H1 (cell line): ENCODE results near the gene CADM1. TPM values are rescaled to one million over a fixed set of nuclear protein-coding genes. Genes with fewer than 3 reads are reported as not detected.

ENCODE experiments used
- CTCF ChIA-PET: fragments of 300-600 bp; sonication (Branson Sonifier 250); formaldehyde crosslinking; loops from one replicate; lab custom pipeline; 2021; ENCODE audit not compliant: partially characterized antibody; lab: Charles Lee
- POLR2A ChIA-PET: fragments of 300-600 bp; sonication (Branson Sonifier 250); formaldehyde crosslinking; loops from one replicate; lab custom pipeline; 2021; ENCODE audit warnings: inconsistent platforms; ENCODE audit not compliant: partially characterized antibody; lab: Charles Lee
- DNase-seq, 2 experiments: peaks; one replicate each; pipeline versions ENCODE4 v3.0.0 to v3.0.0-alpha.2; 2010 to 2022; ENCODE audit warnings: low spot score in 2 of 2, low read depth in 1 of 2, mixed read lengths in 1 of 2
- FAIRE-seq: peaks from 2 replicates; lab custom pipeline; 2011; peaks lifted over from hg19 to GRCh38; lab: Jason Lieb, UNC
- H2AFZ ChIP-seq: 2 replicates; pipeline ENCODE4 v1.8.1; 2012; ENCODE audit warnings: low read length, inconsistent platforms
- H2AK5ac ChIP-seq: 2 replicates; pipeline ENCODE4 v1.6.1; 2013; ENCODE audit warnings: low read depth, low read length
- H2BK120ac ChIP-seq: replicated peaks from 2 replicates; pipeline ENCODE3; 2013; ENCODE audit warnings: low read depth, low read length, inconsistent platforms
- H2BK12ac ChIP-seq: 2 replicates; pipeline ENCODE4 v1.6.1; 2013; ENCODE audit warnings: low read depth, low read length
- H2BK15ac ChIP-seq: 2 replicates; pipeline ENCODE4 v1.6.1; 2013; ENCODE audit warnings: low read length
- H2BK20ac ChIP-seq: 2 replicates; pipeline ENCODE4 v1.6.1; 2013; ENCODE audit warnings: low read length
- H2BK5ac ChIP-seq: 2 replicates; pipeline ENCODE4 v1.6.1; 2013; ENCODE audit warnings: low read depth, low read length
- H3K14ac ChIP-seq: 2 replicates; pipeline ENCODE4 v1.6.1; 2013; ENCODE audit warnings: inconsistent platforms; ENCODE audit not compliant: insufficient read length
- H3K18ac ChIP-seq: 2 replicates; pipeline ENCODE4 v1.6.1; 2013; ENCODE audit warnings: low read length; ENCODE audit errors: extremely low read depth
- H3K23ac ChIP-seq: 2 replicates; pipeline ENCODE4 v1.6.1; 2013; ENCODE audit warnings: inconsistent platforms; ENCODE audit not compliant: insufficient read length
- H3K23me2 ChIP-seq: 2 replicates; pipeline ENCODE4 v1.6.1; 2013; ENCODE audit warnings: low read depth, low read length
- H3K27ac ChIP-seq: 2 replicates; pipeline ENCODE4 v1.6.1; 2011; ENCODE audit warnings: low read depth, low read length, inconsistent platforms
- H3K27me3 ChIP-seq, 4 experiments: replicated peaks in 1 of 4; 1 replicate in 1 of 4; 2 replicates in 3 of 4; pipeline versions ENCODE4 v1.6.1 to v1.8.1; 2011 to 2013; ENCODE audit warnings: low read length in 3 of 4, mild to moderate bottlenecking in 3 of 4, inconsistent platforms in 2 of 4, mixed read lengths in 2 of 4, moderate library complexity in 1 of 4; ENCODE audit not compliant: control insufficient read depth in 3 of 4, insufficient read depth in 3 of 4; ENCODE audit errors: extremely low read depth in 1 of 4
- H3K36me3 ChIP-seq, 4 experiments: 2 replicates each; pipeline versions ENCODE4 v1.6.1 to v1.8.1; 2011 to 2013; ENCODE audit warnings: mild to moderate bottlenecking in 4 of 4, low read length in 3 of 4, moderate library complexity in 2 of 4, control low read depth in 1 of 4, inconsistent platforms in 1 of 4; ENCODE audit not compliant: insufficient read depth in 4 of 4, control insufficient read depth in 2 of 4
- H3K4ac ChIP-seq: replicated peaks from 2 replicates; pipeline ENCODE3; 2013; ENCODE audit warnings: low read length, low read depth, mixed read lengths, inconsistent platforms; ENCODE audit not compliant: insufficient read length
- H3K4me1 ChIP-seq, 4 experiments: replicated peaks in 1 of 4; 1 replicate in 1 of 4; 2 replicates in 3 of 4; pipeline versions ENCODE4 v1.6.1 to v1.8.1; 2011 to 2013; ENCODE audit warnings: low read length in 3 of 4, inconsistent platforms in 2 of 4, mixed read lengths in 1 of 4; ENCODE audit not compliant: insufficient read depth in 4 of 4, control insufficient read depth in 3 of 4
- H3K4me2 ChIP-seq, 2 experiments: 2 replicates each; pipeline versions ENCODE4 v1.6.1 to v1.8.1; 2011 to 2013; ENCODE audit warnings: low read depth in 2 of 2, low read length in 2 of 2, control low read depth in 1 of 2, inconsistent platforms in 1 of 2, mild to moderate bottlenecking in 1 of 2; ENCODE audit not compliant: insufficient read depth in 1 of 2
- H3K4me3 ChIP-seq, 4 experiments: fragments of 200-600, 300-600 bp in 1 of 4; sonication (generic), shearing (Covaris generic), sonication (Bioruptor Twin) in 1 of 4; 2 replicates each; pipeline versions ENCODE4 v1.5.1 to v1.8.1; 2011 to 2016; ENCODE audit warnings: low read length in 4 of 4, low read depth in 3 of 4, control low read depth in 2 of 4, inconsistent platforms in 2 of 4, mild to moderate bottlenecking in 2 of 4, mixed read lengths in 1 of 4, moderate library complexity in 1 of 4; ENCODE audit not compliant: insufficient read depth in 2 of 4; ENCODE audit errors: extremely low read depth in 1 of 4
- H3K56ac ChIP-seq: replicated peaks from 2 replicates; pipeline ENCODE3; 2013; ENCODE audit warnings: low read depth, mild to moderate bottlenecking, mixed read lengths, low read length, inconsistent platforms; ENCODE audit not compliant: insufficient read length
- H3K79me1 ChIP-seq: 2 replicates; pipeline ENCODE4 v1.6.1; 2013; ENCODE audit warnings: low read depth, low read length, control low read depth
- H3K79me2 ChIP-seq, 2 experiments: 2 replicates each; pipeline versions ENCODE4 v1.6.1 to v1.8.1; 2012 to 2013; ENCODE audit warnings: low read length in 2 of 2, mild to moderate bottlenecking in 2 of 2, inconsistent platforms in 1 of 2; ENCODE audit not compliant: insufficient read depth in 2 of 2, control insufficient read depth in 1 of 2
- H3K9ac ChIP-seq, 4 experiments: replicated peaks in 1 of 4; 1 replicate in 1 of 4; 2 replicates in 3 of 4; pipeline versions ENCODE4 v1.6.1 to v1.8.1; 2011 to 2013; ENCODE audit warnings: low read depth in 3 of 4, low read length in 3 of 4, control low read depth in 2 of 4, mild to moderate bottlenecking in 2 of 4, moderate library complexity in 2 of 4, inconsistent platforms in 1 of 4; ENCODE audit errors: extremely low read depth in 1 of 4
- H3K9me3 ChIP-seq, 2 experiments: 2 replicates each; pipeline versions ENCODE4 v1.6.1 to v1.8.1; 2012 to 2013; ENCODE audit warnings: mild to moderate bottlenecking in 2 of 2, moderate library complexity in 2 of 2, control low read depth in 1 of 2, inconsistent platforms in 1 of 2, low read depth in 1 of 2, low read length in 1 of 2, mixed read lengths in 1 of 2; ENCODE audit not compliant: insufficient read depth in 2 of 2
- H4K20me1 ChIP-seq, 2 experiments: replicated peaks in 1 of 2; 2 replicates each; pipeline versions ENCODE3 to v1.8.1; 2011 to 2013; ENCODE audit warnings: inconsistent platforms in 2 of 2, low read length in 2 of 2, mild to moderate bottlenecking in 1 of 2; ENCODE audit not compliant: insufficient read depth in 2 of 2, control insufficient read depth in 1 of 2
- H4K5ac ChIP-seq: 2 replicates; pipeline ENCODE4 v1.6.1; 2013; ENCODE audit warnings: low read length, low read depth, mixed read lengths, inconsistent platforms; ENCODE audit not compliant: insufficient read length
- H4K8ac ChIP-seq: 2 replicates; pipeline ENCODE4 v1.8.0; 2013; ENCODE audit warnings: mild to moderate bottlenecking, moderate library complexity, low read length, inconsistent platforms; ENCODE audit not compliant: insufficient read depth; ENCODE audit errors: extremely low read depth
- H4K91ac ChIP-seq: replicated peaks from 2 replicates; pipeline ENCODE3; 2013; ENCODE audit warnings: low read length, mixed read lengths, inconsistent platforms; ENCODE audit not compliant: insufficient read length
- ASH2L ChIP-seq: fragments of 200-600, 300-600 bp; sonication (generic); IDR thresholded peaks from one replicate; pipeline ENCODE4 v1.7.1; 2017; ENCODE audit warnings: low read length
- BACH1 ChIP-seq: IDR thresholded peaks from 2 replicates; pipeline ENCODE4 v1.6.1; 2012; ENCODE audit warnings: low read length, improper control_type of control experiment
- BCL11A ChIP-seq, 2 experiments: IDR thresholded peaks; one replicate each; pipeline ENCODE4 v1.6.1; 2011; ENCODE audit warnings: low read depth in 2 of 2, low read length in 2 of 2, mild to moderate bottlenecking in 2 of 2
- BRCA1 ChIP-seq: IDR thresholded peaks from 2 replicates; pipeline ENCODE4 v1.6.1; 2012; ENCODE audit warnings: low read depth, low read length, improper control_type of control experiment
- CHD1 ChIP-seq: IDR thresholded peaks from 2 replicates; pipeline ENCODE4 v1.6.1; 2012; ENCODE audit warnings: low read depth, low read length, improper control_type of control experiment
- FOSL1 ChIP-seq: IDR thresholded peaks from 2 replicates; pipeline ENCODE4 v1.6.1; 2011; ENCODE audit warnings: mild to moderate bottlenecking, low read depth, low read length, moderate library complexity; ENCODE audit not compliant: insufficient read depth
- GTF2F1 ChIP-seq: IDR thresholded peaks from 2 replicates; pipeline ENCODE4 v1.6.1; 2012; ENCODE audit warnings: low read depth, low read length, improper control_type of control experiment, borderline replicate concordance
- PHF8 ChIP-seq: fragments of 200-600 bp; sonication (generic); conservative IDR thresholded peaks from 2 replicates; pipeline ENCODE4 v1.7.1; 2012; ENCODE audit warnings: low read depth, mild to moderate bottlenecking, inconsistent platforms, low read length, moderate library complexity
- POLR2A ChIP-seq, 2 experiments: IDR thresholded peaks; 1 replicate in 1 of 2; 2 replicates in 1 of 2; pipeline ENCODE4 v1.6.1; 2011; ENCODE audit warnings: low read depth in 2 of 2, low read length in 2 of 2, mild to moderate bottlenecking in 2 of 2; ENCODE audit errors: control extremely low read depth in 1 of 2
- POLR2AphosphoS5 ChIP-seq: IDR thresholded peaks from 2 replicates; pipeline ENCODE4 v1.6.1; 2011; ENCODE audit warnings: low read depth, low read length
- RFX5 ChIP-seq: IDR thresholded peaks from 2 replicates; pipeline ENCODE4 v1.6.1; 2011; ENCODE audit warnings: low read depth, low read length, improper control_type of control experiment, borderline replicate concordance
- SIRT6 ChIP-seq: IDR thresholded peaks from one replicate; pipeline ENCODE4 v1.7.1; 2012; ENCODE audit warnings: low read length, inconsistent platforms
- SP4 ChIP-seq: IDR thresholded peaks from 2 replicates; pipeline ENCODE4 v1.6.1; 2012; ENCODE audit warnings: low read length, inconsistent platforms
- TAF7 ChIP-seq: optimal IDR thresholded peaks from 2 replicates; pipeline ENCODE3; 2011; ENCODE audit warnings: low read depth, mild to moderate bottlenecking, inconsistent platforms, low read length, moderate library complexity, borderline replicate concordance
- TCF12 ChIP-seq: IDR thresholded peaks from 2 replicates; pipeline ENCODE4 v1.6.1; 2011; ENCODE audit warnings: low read depth, mild to moderate bottlenecking, low read length
- YY1 ChIP-seq: IDR thresholded peaks from 2 replicates; pipeline ENCODE4 v1.6.1; 2011; ENCODE audit warnings: low read depth, mild to moderate bottlenecking, low read length
- WGBS, 2 experiments: shearing (Covaris generic) in 1 of 2; methylation state at CpG; one replicate each; pipeline versions ENCODE4 v1.1.6 to v1.1.7; 2013 to 2015; ENCODE audit warnings: low lambda C conversion rate in 2 of 2, mixed read lengths in 2 of 2, inconsistent platforms in 1 of 2, low coverage in 1 of 2, missing lambda C conversion rate in 1 of 2; ENCODE audit not compliant: insufficient replicate concordance in 2 of 2, insufficient coverage in 1 of 2, insufficient read length in 1 of 2; ENCODE audit errors: extremely low coverage in 1 of 2, missing lambda C conversion rate in 1 of 2; 5-methylcytosine and 5-hydroxymethylcytosine counted together
- polyA plus RNA-seq, 7 experiments: library from polyadenylated mRNA; depleted of rRNA in 3 of 7; stranded (reverse) in 5 of 7; unstranded in 2 of 7; fragments of >200 nt in 5 of 7; fragments of 200-250 nt in 2 of 7; gene quantifications; 1 replicate in 5 of 7; 2 replicates in 1 of 7; 4 replicates in 1 of 7; pipeline versions ENCODE4 v1.2.1 to v1.2.3, GENCODE V29; 2011 to 2013; ENCODE audit warnings: missing spikeins in 2 of 7, mixed read lengths in 2 of 7
- total RNA-seq: library from RNA; stranded (reverse); fragmentation: NEBNext Ultra II Directional; extraction: Animal tissue kit (Norgen Biotek cat#: 25700); gene quantifications from 2 replicates; pipeline ENCODE4 v1.2.1, GENCODE V29; 2021
- TF ChIP-seq, protein P1 (sequence below): IDR thresholded peaks from 2 replicates; pipeline ENCODE4 v1.6.1; 2011; ENCODE audit warnings: low read depth, mild to moderate bottlenecking, low read length; ENCODE audit not compliant: insufficient read depth

Gene CADM1
- total and polyA plus RNA-seq, 2 of the 8 experiments (the other 6 are each of a cell fraction or from before 2014, with no cell fraction given): 8.3 to 25.3 TPM

DNA sequence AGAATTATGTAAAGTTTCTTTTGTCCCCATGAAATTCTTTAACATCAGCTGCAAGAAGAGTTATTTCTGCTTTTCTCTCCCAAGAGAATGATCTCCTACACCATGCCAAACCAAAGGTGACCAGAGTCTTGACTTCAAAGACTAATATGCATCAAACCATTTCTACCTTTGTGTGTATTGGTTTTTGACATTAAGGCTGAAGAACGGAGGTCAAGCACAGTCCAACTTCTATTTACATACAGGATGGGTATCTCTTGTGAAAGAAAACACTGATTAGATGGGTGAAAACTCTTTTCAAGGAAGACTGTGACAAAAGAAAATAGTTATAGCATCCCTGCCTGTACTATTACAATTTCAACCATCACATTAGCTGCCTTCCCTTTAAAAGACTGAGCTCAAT, 256.3 kb downstream of the CADM1 start:
- Histone ChIP-seq H3K36me3 (no peaks in the 10 kb centered on the region), H3K56ac (no peak overlapping the region), H4K8ac (no peak overlapping the region), H3K9ac (no peak overlapping the region), H3K9me3 (no peaks in the 10 kb centered on the region), H3K23me2 (no peaks in the 10 kb centered on the region), H4K20me1 (no peaks in the 10 kb centered on the region), H3K23ac (no peak overlapping the region), H2BK5ac (no peak overlapping the region), H2BK120ac (no peak overlapping the region), H4K91ac (no peak overlapping the region), H3K4me1 (no peaks in the 10 kb centered on the region), H3K4ac (no peak overlapping the region), H2AFZ (no peak overlapping the region), H2BK15ac (no peak overlapping the region), H3K18ac (no peak overlapping the region), H3K79me1 (no peaks in the 10 kb centered on the region), H2AK5ac (no peak overlapping the region), H3K27ac (no peak overlapping the region), H2BK20ac (no peak overlapping the region), H4K5ac (no peak overlapping the region), H2BK12ac (no peak overlapping the region), H3K4me3 (no peak overlapping the region), H3K4me2 (no peak overlapping the region), H3K14ac (no peak overlapping the region), H3K79me2 (no peaks in the 10 kb centered on the region), H3K27me3 (no peaks in the 10 kb centered on the region)
- 73% methylated on average over 1 of the region's 1 CpG; no CpG with 5 or more reads in 1 of the 2 experiments for WGBS, 2 experiments
- DNase-seq (no peak), FAIRE-seq (no peak)
- ChIA-PET POLR2A (no interaction called here), CTCF (interaction anchor here (1.0 to 1.5 kb wide), 4 partner anchors 9 to 967 kb away, joined by 3 to 4 read pairs (median 3); no protein-coding TSS in a partner anchor)
- TF ChIP-seq POLR2A (IDR thresholded peaks at IDR 0.05; ENCODE audit: control extremely low read depth in 1 of 2, low read depth in 2 of 2, low read length in 2 of 2): no peak
- TF ChIP-seq FOSL1: no peak
- TF ChIP-seq ASH2L: no peak
- no peak for TF ChIP-seq SIRT6
- TF ChIP-seq PHF8: no peak
- no peak for TF ChIP-seq TAF7
- TF ChIP-seq POLR2AphosphoS5: no peak
- no peak for TF ChIP-seq BCL11A (IDR thresholded peaks at IDR 0.05; ENCODE audit: low read depth in 2 of 2, low read length in 2 of 2)
- no peak for TF ChIP-seq CHD1
- no peak for TF ChIP-seq RFX5
- no peak for TF ChIP-seq TCF12
- TF ChIP-seq YY1: no peak
- TF ChIP-seq GTF2F1: no peak
- TF ChIP-seq, protein P1, sequence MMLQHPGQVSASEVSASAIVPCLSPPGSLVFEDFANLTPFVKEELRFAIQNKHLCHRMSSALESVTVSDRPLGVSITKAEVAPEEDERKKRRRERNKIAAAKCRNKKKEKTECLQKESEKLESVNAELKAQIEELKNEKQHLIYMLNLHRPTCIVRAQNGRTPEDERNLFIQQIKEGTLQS: no peak
- TF ChIP-seq BACH1: no peak
- TF ChIP-seq BRCA1: no peak
- no peak for TF ChIP-seq SP4
